Gastroesophageal sphincter (tissue), 4 donors: ENCODE measurements around the gene DACT2. TPM values are rescaled to one million over a fixed set of nuclear protein-coding genes. Genes with fewer than 3 reads are reported as not detected.
A peak's percentile ranks its signal among the peaks of the same experiment; 100 is the strongest.

Experiments used
- ATAC-seq: fragments of 150-250 bp; one replicate; pipeline ENCODE4 v1.9.1; 2016; ENCODE audit warnings: mild to moderate bottlenecking, moderate library complexity
- H3K27ac ChIP-seq, 4 donors: fragments of 200-600 bp; sonication (generic) in 3 of 4; 1 replicate in 3 of 4; 2 replicates in 1 of 4; pipeline ENCODE4 v1.5.1; 2016 to 2019
- H3K27me3 ChIP-seq: fragments of 200-600 bp; sonication (generic); one replicate; pipeline ENCODE4 v1.5.1; 2019
- H3K36me3 ChIP-seq, 2 donors: fragments of 200-600 bp; sonication (generic); one replicate each; pipeline ENCODE4 v1.5.1; 2019; ENCODE audit warnings: control low read depth in 1 of 2
- H3K4me1 ChIP-seq, 3 donors: fragments of 200-600 bp; sonication (generic); 1 replicate in 2 of 3; 2 replicates in 1 of 3; pipeline ENCODE4 v1.5.1; 2016 to 2019; ENCODE audit warnings: control low read depth in 2 of 3
- H3K4me3 ChIP-seq, 2 donors: fragments of 200-600 bp; sonication (generic); one replicate each; pipeline ENCODE4 v1.5.1; 2019; ENCODE audit warnings: mild to moderate bottlenecking in 1 of 2, moderate library complexity in 1 of 2
- H3K9me3 ChIP-seq, 3 donors: fragments of 200-600 bp; sonication (generic); one replicate each; pipeline ENCODE4 v1.5.1; 2017 to 2019; ENCODE audit warnings: control low read depth in 2 of 3
- EP300 ChIP-seq: sonication (generic); formaldehyde crosslinking; IDR thresholded peaks from one replicate; pipeline ENCODE4 v1.6.1; 2017; ENCODE audit warnings: antibody characterized with exemption, mild to moderate bottlenecking
- POLR2A ChIP-seq, 2 donors: fragments of 450-650 bp; IDR thresholded peaks; one replicate each; pipeline ENCODE4 v1.6.1; 2017; ENCODE audit warnings: antibody characterized with exemption in 2 of 2, mild to moderate bottlenecking in 2 of 2, moderate library complexity in 1 of 2
- POLR2AphosphoS5 ChIP-seq: sonication (generic); formaldehyde crosslinking; IDR thresholded peaks from one replicate; pipeline ENCODE4 v1.6.1; 2017; ENCODE audit warnings: antibody characterized with exemption
- WGBS, 2 donors: methylation state at CpG; one replicate each; pipeline ENCODE4 v1.1.5; 2018; ENCODE audit warnings: low coverage in 1 of 2; 5-methylcytosine and 5-hydroxymethylcytosine counted together
- total RNA-seq, 4 donors: library from RNA; depleted of rRNA; stranded (reverse); fragments of >200 nt; gene quantifications; one replicate each; pipeline ENCODE4 v1.1.0, GENCODE V29; 2016
- TF ChIP-seq, protein P1 (sequence below), 4 experiments: fragments of 200-600 bp in 2 of 4; fragments of 450-650 bp in 2 of 4; sonication (generic) in 1 of 4; IDR thresholded peaks; one replicate each; pipeline ENCODE4 v1.5.1; 2017 to 2019; ENCODE audit warnings: antibody characterized with exemption in 4 of 4, mild to moderate bottlenecking in 2 of 4, moderate library complexity in 2 of 4

DACT2 gene
- total RNA-seq = 1 to 10 TPM in 2 of 4 donors, under 1 TPM in 2; 0.54 to 4.3 (median 1.5) TPM

GRCh38 chr6:168319279-168320111 is at the start of gene DACT2:
DACT2 (minus strand) TSS chr6:168319777; CDS start chr6:168319633, 144 bp downstream.
- 2% methylated on average over 6 to 8 of the region's 92 CpGs for WGBS, 2 donors
- Histone ChIP-seq H3K9me3 (peaks cover 0 to 20% (median 0%) of the 10 kb centered on the region in 3 donors), H3K4me3 (peak within 1 kb of the TSS in 1 of 2 donors; percentile 42), H3K27ac (peak within 1 kb of the TSS in 1 of 4 donors; percentile 42), H3K4me1 (peaks cover 0 to 9% (median 0%) of the 10 kb centered on the region in 3 donors), H3K27me3 (peaks cover 74% of the 10 kb centered on the region), H3K36me3 (no peaks in the 10 kb centered on the region)
- no peak for ATAC-seq
- no peak for TF ChIP-seq POLR2A (IDR thresholded peaks at IDR 0.05)
- no peak for TF ChIP-seq EP300
- TF ChIP-seq POLR2AphosphoS5 = no peak
- TF ChIP-seq, protein P1, sequence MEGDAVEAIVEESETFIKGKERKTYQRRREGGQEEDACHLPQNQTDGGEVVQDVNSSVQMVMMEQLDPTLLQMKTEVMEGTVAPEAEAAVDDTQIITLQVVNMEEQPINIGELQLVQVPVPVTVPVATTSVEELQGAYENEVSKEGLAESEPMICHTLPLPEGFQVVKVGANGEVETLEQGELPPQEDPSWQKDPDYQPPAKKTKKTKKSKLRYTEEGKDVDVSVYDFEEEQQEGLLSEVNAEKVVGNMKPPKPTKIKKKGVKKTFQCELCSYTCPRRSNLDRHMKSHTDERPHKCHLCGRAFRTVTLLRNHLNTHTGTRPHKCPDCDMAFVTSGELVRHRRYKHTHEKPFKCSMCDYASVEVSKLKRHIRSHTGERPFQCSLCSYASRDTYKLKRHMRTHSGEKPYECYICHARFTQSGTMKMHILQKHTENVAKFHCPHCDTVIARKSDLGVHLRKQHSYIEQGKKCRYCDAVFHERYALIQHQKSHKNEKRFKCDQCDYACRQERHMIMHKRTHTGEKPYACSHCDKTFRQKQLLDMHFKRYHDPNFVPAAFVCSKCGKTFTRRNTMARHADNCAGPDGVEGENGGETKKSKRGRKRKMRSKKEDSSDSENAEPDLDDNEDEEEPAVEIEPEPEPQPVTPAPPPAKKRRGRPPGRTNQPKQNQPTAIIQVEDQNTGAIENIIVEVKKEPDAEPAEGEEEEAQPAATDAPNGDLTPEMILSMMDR (IDR thresholded peaks at IDR 0.05) = no peak

DNA sequence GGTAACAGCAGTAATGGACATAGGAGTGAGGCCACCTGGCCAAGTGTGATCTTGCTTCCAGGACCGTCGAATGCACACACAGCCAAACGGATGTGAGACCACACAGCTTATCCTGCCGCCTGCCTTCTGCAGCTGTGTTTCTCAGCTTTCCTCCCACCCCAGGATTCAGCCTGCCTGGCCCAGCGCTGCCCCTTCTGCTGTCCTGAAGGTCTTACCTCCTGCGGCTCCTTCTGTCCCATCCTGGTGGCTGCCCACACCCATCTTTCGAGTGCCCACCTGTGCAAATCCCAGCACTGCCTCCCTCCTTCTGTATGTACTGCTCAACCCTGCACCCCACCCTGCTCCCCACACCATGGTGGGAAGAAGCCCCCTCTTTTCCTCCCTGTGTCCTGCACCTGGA is 49.4 kb upstream of the DACT2 start:
- H3K27ac ChIP-seq = peak overlapping the region in 3 of 4 donors; percentile 41 to 59 (median 58)
- ATAC-seq = no peak

GRCh38 chr6:168368066-168368820 is 48.7 kb upstream of the DACT2 start:
- no peaks in the 10 kb centered on the region for H3K27me3 ChIP-seq
- ATAC-seq = peak; percentile 69
- 39 to 58% methylated on average over 6 to 11 of the region's 12 CpGs for WGBS, 2 donors
- no peaks in the 10 kb centered on the region for H3K9me3 ChIP-seq
- TF ChIP-seq POLR2AphosphoS5 (peak; percentile 38), POLR2A (IDR thresholded peaks at IDR 0.05) (no peak)
- TF ChIP-seq, protein P1 (IDR thresholded peaks at IDR 0.05) = peak in 1 of 4 experiments; percentile 22
- H3K4me3 ChIP-seq = no peak overlapping the region
- H3K36me3 ChIP-seq = no peaks in the 10 kb centered on the region
- peaks cover 0 to 40% (median 0%) of the 10 kb centered on the region in 3 donors for H3K4me1 ChIP-seq
- H3K27ac ChIP-seq = peak overlapping the region in 3 of 4 donors; percentile 41 to 59 (median 58)

More for the DNA sequence above, 49.4 kb upstream of the DACT2 start:
- Histone ChIP-seq H3K4me3 (no peak overlapping the region), H3K36me3 (no peaks in the 10 kb centered on the region), H3K9me3 (no peaks in the 10 kb centered on the region), H3K27me3 (no peaks in the 10 kb centered on the region), H3K4me1 (peaks cover 0 to 33% (median 0%) of the 10 kb centered on the region in 3 donors)
- 77 to 100% methylated on average over 6 of the region's 7 CpGs for WGBS, 2 donors
- TF ChIP-seq, protein P1 (IDR thresholded peaks at IDR 0.05) = no peak
- no peak for TF ChIP-seq POLR2AphosphoS5
- no peak for TF ChIP-seq POLR2A (IDR thresholded peaks at IDR 0.05)
- no peak for TF ChIP-seq EP300

DNA sequence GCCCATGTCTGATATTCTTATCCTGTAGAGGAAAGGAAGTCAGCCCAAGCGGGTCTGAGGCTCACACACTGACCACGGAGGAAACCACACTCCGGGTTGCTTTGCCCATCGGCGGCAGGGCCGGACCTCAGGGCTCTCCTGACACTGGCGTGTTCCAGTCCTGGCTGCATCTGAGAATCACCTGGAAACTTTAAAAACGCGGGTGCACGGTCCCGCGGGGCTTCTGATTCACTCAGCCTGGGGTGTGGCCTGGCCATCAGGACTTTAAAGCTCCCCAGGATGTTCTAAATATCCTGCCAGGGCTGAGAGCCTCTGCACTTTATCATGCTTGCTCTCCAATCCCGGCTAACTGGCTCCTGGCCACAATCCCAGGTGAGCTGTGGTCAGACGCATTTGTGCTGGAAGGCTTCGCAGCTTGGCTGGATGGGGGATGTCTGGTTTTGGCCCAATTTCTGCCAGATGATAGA is 47.7 kb upstream of the DACT2 start:
- Histone ChIP-seq H3K27ac (peak overlapping the region in 3 of 4 donors; percentile 10 to 58 (median 45)), H3K36me3 (no peaks in the 10 kb centered on the region), H3K27me3 (no peaks in the 10 kb centered on the region), H3K4me3 (no peak overlapping the region), H3K4me1 (peaks cover 0 to 40% (median 0%) of the 10 kb centered on the region in 3 donors), H3K9me3 (no peaks in the 10 kb centered on the region)
- no peak for ATAC-seq
- 32% methylated on average over 10 of the region's 15 CpGs; no CpG with 5 or more reads in 1 of the 2 donors for WGBS, 2 donors
- TF ChIP-seq POLR2AphosphoS5 (no peak), EP300 (no peak), POLR2A (IDR thresholded peaks at IDR 0.05) (no peak)
- TF ChIP-seq, protein P1 (IDR thresholded peaks at IDR 0.05) = no peak
